NCI-H187 (cell line): ENCODE measurements around the gene YWHAH.

Source experiments
- DNase-seq, 2 experiments: peaks; one replicate each; lab custom pipeline; 2025; lab: John Stamatoyannopoulos, UW

Gene YWHAH

DNA sequence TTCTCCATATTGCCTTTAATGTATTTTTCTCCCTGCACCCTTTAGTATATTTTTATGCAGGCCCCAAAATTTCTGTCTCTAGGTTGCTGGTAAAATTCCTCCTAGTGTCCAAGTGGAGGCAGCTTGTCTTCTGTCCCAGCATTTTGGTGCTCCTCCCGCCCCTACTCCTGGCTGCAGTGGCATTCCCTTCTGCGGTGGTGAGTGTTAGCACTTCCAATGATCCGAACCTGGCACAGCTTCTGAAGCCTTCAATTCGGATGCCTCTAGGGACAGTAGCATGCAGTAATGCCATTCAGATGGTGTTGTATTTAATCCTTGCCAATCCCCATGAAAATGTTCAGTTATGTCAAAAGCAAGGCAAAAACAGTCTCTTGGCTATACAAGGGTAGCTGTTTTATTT lies 5.9 kb downstream of the YWHAH start:
- no peak for DNase-seq

DNA sequence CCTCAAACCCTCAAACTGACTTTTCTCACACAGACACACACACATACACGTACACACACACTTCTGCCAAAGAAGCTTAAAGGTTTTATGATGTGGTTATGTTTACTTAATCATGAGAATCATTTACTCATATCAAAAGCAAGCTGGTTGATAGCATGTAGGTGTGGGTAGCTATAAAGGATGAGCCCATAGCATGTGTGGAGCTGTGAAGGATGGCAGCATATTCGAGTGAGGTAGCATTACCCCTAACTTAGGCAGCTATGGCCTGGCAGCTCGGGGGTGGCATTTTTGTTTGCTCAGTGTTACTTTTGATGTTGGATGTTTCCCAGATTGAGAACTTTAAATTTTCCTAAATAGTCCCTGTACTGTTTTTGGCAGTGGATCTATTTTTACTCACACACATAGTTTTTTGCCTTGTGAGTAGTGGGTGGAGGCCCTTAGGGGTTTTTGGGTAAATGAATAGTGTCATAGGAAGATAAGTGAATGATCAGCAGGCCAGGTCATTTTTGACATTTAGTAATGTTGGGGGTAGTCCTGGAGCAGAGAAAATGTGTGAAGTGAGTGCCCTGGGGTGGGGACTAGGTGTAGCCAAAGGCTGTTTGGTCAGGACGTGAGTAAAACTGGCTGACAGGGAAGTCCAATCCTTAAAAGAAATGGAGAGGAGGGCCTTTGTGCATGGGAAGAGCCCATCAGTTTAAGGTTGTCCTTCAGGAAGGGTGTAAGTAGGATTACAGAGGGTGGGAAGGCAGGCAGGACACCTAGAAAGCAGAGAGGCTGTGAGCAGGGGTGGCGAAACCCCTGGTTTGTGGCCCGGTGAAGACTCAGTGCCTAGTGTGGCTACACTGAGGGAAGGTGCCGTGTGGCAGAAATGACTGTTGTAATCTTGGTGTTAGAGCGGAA lies 7.1 kb downstream of the YWHAH start:
- DNase-seq, result no peak

GRCh38 chr22:31952094-31952401 lies 7.7 kb downstream of the YWHAH start:
- no peak for DNase-seq

DNA sequence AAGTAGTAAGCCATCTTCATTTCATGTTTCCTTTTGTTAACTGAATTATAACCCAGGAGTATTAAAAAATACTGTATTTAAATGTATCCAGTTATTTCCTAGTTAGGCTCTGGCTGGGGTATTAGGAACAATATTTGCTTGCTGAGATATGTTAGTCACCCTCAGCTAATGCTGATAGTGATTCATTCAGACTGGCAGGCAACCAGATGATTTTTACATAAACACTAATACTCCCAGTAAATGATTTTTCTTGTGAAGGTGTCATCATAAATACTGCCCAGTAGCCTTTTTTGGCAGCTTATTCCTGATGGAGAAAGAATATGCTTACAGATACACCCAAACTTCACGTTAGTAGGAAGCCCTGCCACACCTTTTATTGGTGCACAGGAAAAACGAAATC lies 8.1 kb downstream of the YWHAH start:
- DNase-seq, result no peak

GRCh38 chr22:31953261-31953660 lies 8.9 kb downstream of the YWHAH start:
- DNase-seq, result no peak

- DNase-seq, result no peak
These were observed 10.5 kb downstream of the YWHAH start for GRCh38 chr22:31954535-31955523.

DNA sequence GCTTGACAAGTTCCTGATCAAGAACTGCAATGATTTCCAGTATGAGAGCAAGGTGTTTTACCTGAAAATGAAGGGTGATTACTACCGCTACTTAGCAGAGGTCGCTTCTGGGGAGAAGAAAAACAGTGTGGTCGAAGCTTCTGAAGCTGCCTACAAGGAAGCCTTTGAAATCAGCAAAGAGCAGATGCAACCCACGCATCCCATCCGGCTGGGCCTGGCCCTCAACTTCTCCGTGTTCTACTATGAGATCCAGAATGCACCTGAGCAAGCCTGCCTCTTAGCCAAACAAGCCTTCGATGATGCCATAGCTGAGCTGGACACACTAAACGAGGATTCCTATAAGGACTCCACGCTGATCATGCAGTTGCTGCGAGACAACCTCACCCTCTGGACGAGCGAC lies 12.0 kb downstream of the YWHAH start:
- no peak for DNase-seq

DNA sequence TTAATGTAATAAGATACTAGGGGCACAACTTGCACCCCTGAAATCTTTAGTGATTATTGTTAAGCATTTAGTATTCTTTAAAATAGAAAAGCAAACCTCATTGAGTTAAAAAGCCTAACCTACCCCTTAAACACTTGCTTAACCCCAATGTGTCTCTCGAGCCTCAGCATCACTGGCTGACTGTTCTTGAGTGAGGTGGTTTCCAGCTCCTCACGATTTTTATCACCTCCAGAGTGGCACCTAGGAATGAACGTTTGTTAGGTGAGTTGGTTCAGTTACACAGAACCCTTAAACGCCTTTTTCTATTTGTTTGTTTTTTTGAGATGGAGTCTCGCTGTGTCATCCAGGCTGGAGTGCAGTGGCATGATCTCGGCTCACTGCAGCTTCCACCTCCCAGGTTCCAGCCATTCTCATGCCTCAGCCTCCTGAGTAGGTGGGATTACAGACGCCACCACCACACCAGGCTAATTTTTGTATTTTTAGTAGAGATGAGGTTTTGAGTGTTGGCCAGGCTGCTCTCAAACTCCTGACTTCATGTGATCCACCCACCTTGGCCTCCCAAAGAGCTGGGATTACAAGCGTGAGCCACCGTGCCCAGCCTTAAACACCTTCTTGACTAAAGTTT lies 13.7 kb downstream of the YWHAH start:
- no peak for DNase-seq

GRCh38 chr22:31958625-31959239 lies 14.4 kb downstream of the YWHAH start:
- no peak for DNase-seq

- no peak for DNase-seq
These were observed 16.4 kb downstream of the YWHAH start for GRCh38 chr22:31960767-31961166.

- DNase-seq, result no peak
These were observed 18.2 kb downstream of the YWHAH start for GRCh38 chr22:31962387-31963125.

DNA sequence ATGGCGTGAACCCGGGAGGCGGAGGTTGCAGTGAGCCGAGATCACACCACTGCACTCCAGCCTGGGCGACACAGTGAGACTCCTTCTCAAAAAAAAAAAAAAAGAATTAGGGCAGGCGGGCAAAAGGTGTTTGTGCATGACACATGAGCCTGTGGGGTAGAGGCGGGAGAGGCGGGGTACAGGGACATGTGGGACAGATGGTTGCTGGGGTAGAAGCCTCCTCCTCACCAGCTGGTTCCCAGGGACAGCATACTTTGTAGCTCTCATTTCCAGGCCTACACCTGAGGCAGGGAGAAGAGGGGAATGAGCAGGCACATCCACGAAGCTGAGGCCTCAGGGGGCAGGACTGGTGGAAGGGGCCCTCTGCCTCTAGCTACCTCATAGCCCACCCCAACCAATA lies 23.7 kb downstream of the YWHAH start:
- DNase-seq, result no peak

DNA sequence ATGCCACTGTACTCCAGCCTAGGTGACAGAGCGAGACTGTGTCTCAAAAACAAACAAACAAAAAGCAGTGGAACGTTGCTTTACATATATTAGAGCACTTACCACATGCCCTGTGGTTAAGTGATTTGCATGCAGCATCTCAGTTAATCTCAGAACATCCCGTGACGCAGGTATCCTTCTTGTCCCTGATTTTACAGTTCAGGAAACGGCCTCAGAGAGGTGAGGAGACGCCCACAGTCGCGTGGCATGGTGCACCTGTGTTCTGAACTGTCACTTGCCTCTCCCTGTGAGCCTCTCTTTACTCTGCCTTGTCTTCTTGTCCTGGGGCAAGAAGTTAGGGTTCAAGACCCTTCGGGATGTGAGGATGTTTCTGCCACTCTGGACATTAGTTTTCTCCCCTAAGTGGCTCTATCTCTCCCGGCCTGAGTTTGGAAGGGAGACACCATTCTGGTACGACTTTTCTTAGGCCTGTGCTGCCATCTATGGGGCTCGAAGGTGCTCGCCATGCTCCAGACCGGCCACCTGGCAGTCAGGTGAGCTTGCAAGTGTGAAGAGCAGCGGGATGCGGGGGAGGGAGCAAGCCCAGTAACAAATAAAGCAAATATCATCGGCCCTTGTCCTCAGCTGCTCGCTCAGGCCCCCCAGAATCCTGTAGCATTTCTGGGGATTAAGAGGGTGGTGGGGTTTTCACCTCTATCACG lies 25.6 kb downstream of the YWHAH start:
- DNase-seq, result peak; percentile 52 to 59

DNA sequence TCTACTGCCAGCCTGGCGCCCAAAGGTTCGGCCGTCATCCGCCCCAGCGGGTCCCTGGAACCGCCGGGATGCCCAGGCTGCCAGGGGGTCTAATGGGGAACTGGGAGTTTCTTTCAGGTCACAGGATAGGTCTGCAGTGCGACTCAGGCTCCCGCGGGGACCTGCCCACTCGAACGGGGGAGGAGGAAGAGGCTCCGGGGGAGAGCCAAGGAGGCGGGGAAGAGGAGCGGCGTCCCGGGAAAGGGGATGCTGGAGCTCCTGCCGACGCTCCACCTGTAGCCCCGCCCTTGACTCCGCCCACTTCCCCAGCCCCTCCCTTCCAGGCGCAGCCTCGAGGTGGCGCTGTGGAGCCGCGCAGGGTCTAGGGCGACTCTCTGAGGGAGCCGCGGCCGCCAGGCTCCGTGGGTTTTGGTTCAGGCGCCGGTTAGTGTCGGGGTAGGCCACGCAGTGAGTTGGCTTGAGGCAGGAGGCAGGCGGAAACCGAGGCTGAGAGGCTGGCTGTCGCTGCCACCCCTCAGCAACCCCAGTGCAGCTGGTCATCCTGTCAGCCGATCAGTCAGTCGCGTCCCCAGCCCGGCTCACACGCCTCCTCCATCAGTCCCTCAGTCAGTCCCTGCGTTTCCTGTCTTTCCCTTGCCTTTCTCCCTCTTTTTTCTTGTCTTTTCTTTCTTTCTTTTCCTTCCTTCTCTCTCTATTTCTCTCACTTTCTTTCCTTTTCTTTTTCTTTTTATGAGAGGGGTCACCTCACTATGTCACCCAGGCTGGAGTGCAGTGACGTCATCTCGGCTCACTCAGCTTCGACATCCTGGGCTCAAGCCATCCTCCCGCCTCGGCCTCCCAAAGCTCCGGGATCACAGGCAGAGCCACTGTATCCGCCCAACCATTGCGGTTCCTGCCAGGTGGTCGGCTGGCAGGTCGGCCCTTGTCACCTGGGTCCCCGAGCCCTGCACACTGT lies 26.4 kb downstream of the YWHAH start:
- DNase-seq, result peak; percentile 64 to 66

DNA sequence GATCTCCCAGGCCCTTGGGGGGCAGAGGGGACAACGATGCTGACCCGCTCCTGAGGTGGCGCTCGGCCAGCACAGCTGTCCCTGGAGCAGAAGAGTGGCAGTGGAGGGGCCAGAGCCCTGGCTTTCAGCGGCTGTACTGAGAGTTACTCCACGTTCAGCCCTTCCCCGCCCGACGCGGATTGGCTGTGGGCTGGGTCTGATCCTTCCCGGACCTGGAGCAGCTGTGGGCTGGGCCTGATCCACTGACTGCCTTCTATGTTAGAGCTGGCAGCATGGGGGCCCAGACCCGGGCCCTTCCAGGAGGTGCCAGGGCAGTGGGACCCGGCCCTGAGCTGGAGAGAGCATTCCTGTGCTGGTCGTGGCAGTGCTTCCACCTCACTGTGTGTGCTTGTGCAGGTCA lies 27.8 kb downstream of the YWHAH start:
- no peak for DNase-seq

- DNase-seq, result no peak
These were observed 29.4 kb downstream of the YWHAH start for GRCh38 chr22:31973739-31974138.

DNA sequence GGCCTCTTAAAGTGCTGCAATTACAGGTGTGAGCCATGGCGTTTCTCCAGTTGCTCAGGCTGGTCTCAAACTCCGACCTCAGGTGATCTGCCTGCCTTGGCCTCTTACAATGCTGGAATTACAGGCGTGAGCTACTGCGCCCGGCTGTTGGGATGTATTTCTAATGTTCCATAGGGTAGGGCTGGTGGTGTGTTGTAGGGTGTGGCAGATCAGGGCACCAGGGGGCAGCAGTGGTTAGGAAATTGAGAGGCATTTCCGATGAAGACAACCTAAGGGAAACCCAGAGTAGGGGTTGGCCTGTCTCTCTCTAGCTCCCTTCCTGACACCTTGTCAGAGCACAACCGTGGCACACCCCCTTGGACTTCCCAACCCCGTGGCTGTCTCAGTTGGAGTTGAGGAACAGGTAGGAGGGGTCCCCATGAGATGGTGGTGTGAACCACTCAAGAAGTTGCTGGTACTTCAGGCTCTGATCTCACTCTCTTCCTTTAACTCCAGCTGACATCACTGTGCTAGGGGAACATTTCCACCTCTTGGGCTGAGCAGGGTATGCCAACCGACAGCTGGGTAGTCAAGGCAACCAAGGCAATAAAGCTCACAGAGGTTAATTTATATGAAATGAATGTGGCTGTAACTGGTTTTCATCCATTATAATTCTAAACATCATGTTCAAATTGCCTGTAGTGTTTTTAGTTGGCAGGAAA lies 33.0 kb downstream of the YWHAH start:
- DNase-seq, result peak; percentile 29 to 34

- no peak for DNase-seq
These were observed 33.6 kb downstream of the YWHAH start for GRCh38 chr22:31977939-31978338.

DNA sequence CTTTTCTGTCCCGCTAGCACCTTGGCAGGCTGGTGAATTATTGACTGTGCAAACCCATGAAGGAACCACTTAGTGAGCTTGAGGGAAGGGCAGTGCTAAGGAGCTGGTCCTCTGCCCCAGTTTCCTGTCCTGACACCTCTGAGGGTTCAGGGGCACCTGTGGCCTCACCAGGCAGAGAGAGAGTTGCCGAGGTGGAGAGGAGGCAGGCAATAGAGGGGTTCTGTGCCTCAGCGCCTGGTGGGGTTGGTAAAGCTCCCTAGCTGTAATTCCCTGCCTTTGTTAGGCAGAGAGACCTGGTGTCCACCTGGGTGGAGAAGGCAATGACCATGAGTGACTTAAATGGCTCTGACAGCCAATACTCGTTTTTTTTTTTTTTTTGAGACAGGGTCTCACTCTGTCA lies 36.3 kb downstream of the YWHAH start:
- DNase-seq, result no peak
